Left lung (tissue), 10 donors: Measurements from ENCODE around the gene SLC16A6. TPM values are rescaled to one million over a fixed set of nuclear protein-coding genes. Genes with fewer than 3 reads are reported as not detected.

Experiments used
- ATAC-seq: fragments of 200-7000 bp; cut with Tn5 transposase; one replicate; pipeline ENCODE4 v1.9.1; 2020; ENCODE audit warnings: moderate library complexity
- DNase-seq, 4 donors: peaks; one replicate each; pipeline ENCODE4 v3.0.0-alpha.2; 2013 to 2020
- H3K27ac ChIP-seq, 2 donors: fragments of 200-600 bp; sonication (generic) in 1 of 2; one replicate each; pipeline versions ENCODE4 v1.5.0 to v1.8.0; 2020 to 2021
- H3K27me3 ChIP-seq, 2 donors: fragments of 200-600 bp; sonication (generic) in 1 of 2; one replicate each; pipeline versions ENCODE4 v1.5.0 to v1.8.0; 2020 to 2021
- H3K36me3 ChIP-seq, 2 donors: fragments of 200-600 bp; sonication (generic) in 1 of 2; one replicate each; pipeline versions ENCODE4 v1.5.0 to v1.8.0; 2020 to 2021
- H3K4me1 ChIP-seq, 2 donors: fragments of 200-600 bp; one replicate each; pipeline ENCODE4 v1.8.0; 2021
- H3K4me3 ChIP-seq, 2 donors: fragments of 200-600 bp; sonication (generic) in 1 of 2; one replicate each; pipeline versions ENCODE4 v1.5.0 to v1.8.0; 2020 to 2021; ENCODE audit warnings: mild to moderate bottlenecking in 1 of 2
- H3K9me3 ChIP-seq, 2 donors: fragments of 200-600 bp; sonication (generic) in 1 of 2; one replicate each; pipeline versions ENCODE4 v1.5.0 to v1.8.0; 2020 to 2021
- CTCF ChIP-seq, 2 donors: fragments of 200-600 bp; sonication (generic) in 1 of 2; IDR thresholded peaks; one replicate each; pipeline versions ENCODE4 v1.5.0 to v1.8.0; 2021; ENCODE audit warnings: antibody characterized with exemption in 2 of 2
- intact Hi-C, 2 donors: fragments of 100-400 bp; cut with DNase I; formaldehyde crosslinking; loops; one replicate each; pipeline versions ENCODE4 v1.11.2 to v1.14.2; 2022
- polyA plus RNA-seq, 6 donors: library from polyadenylated mRNA; unstranded; fragments of 120-200 nt; gene quantifications; one replicate each; pipeline ENCODE4 v1.2.1, GENCODE V29; 2013; ENCODE audit not compliant: insufficient read length in 6 of 6
- total RNA-seq, 2 donors: library from RNA; stranded (reverse); fragmentation: NEBNext Ultra II Directional; extraction: Animal tissue kit (Norgen Biotek cat#: 25700); gene quantifications; one replicate each; pipeline ENCODE4 v1.2.1, GENCODE V29; 2021
- donor health status: DM: no; HTN: yes; CAD: no.
- donor health status: DM: no; HTN: no; CAD: no.

SLC16A6 gene
- total and polyA plus RNA-seq, 8 donors, result 0.47 to 10.5 (median 0.87) TPM

- no peak for DNase-seq
- peaks cover 0 to 27% of the 10 kb centered on the region in 2 donors for H3K9me3 ChIP-seq
Observed at GRCh38 chr17:68327823-68328557, 37.1 kb upstream of the SLC16A6 start.

GRCh38 chr17:68326681-68327080 is 35.8 kb upstream of the SLC16A6 start:
- DNase-seq, result no peak
- H3K27me3 ChIP-seq, result no peaks in the 10 kb centered on the region
- no peak overlapping the region for H3K27ac ChIP-seq
- no peak for TF ChIP-seq CTCF (IDR thresholded peaks at IDR 0.05)
- ATAC-seq, result no peak
- intact Hi-C loops, result no loop called here
- no peaks in the 10 kb centered on the region for H3K4me1 ChIP-seq
- no peaks in the 10 kb centered on the region for H3K36me3 ChIP-seq
- H3K4me3 ChIP-seq, result no peak overlapping the region
- H3K9me3 ChIP-seq, result peaks cover 0 to 14% of the 10 kb centered on the region in 2 donors

More at GRCh38 chr17:68327823-68328557, 37.1 kb upstream of the SLC16A6 start:
- no peaks in the 10 kb centered on the region for H3K27me3 ChIP-seq
- no peaks in the 10 kb centered on the region for H3K4me1 ChIP-seq
- TF ChIP-seq CTCF (IDR thresholded peaks at IDR 0.05), result no peak
- no peaks in the 10 kb centered on the region for H3K36me3 ChIP-seq
- H3K4me3 ChIP-seq, result no peak overlapping the region
- intact Hi-C loops, result no loop called here
- H3K27ac ChIP-seq, result no peak overlapping the region
- no peak for ATAC-seq

- no peak for ATAC-seq
- no peaks in the 10 kb centered on the region for H3K4me1 ChIP-seq
- H3K4me3 ChIP-seq, result no peak overlapping the region
- DNase-seq, result no peak
- peaks cover 0 to 6% of the 10 kb centered on the region in 2 donors for H3K9me3 ChIP-seq
- intact Hi-C loops, result no loop called here
- no peaks in the 10 kb centered on the region for H3K27me3 ChIP-seq
- H3K36me3 ChIP-seq, result no peaks in the 10 kb centered on the region
- TF ChIP-seq CTCF (IDR thresholded peaks at IDR 0.05), result no peak
- no peak overlapping the region for H3K27ac ChIP-seq
Observed at GRCh38 chr17:68325961-68326360, 35.0 kb upstream of the SLC16A6 start.

- no peak for TF ChIP-seq CTCF (IDR thresholded peaks at IDR 0.05)
- no peak overlapping the region for H3K4me3 ChIP-seq
- intact Hi-C loops, result no loop called here
- no peaks in the 10 kb centered on the region for H3K27me3 ChIP-seq
- no peak for ATAC-seq
- DNase-seq, result no peak
- no peaks in the 10 kb centered on the region for H3K9me3 ChIP-seq
- no peaks in the 10 kb centered on the region for H3K36me3 ChIP-seq
- no peak overlapping the region for H3K27ac ChIP-seq
- H3K4me1 ChIP-seq, result peaks cover 0 to 2% of the 10 kb centered on the region in 2 donors
Observed at GRCh38 chr17:68324654-68325336, 33.9 kb upstream of the SLC16A6 start.

GRCh38 chr17:68324114-68324513 is 33.2 kb upstream of the SLC16A6 start:
- no peak overlapping the region for H3K4me3 ChIP-seq
- no peak for TF ChIP-seq CTCF (IDR thresholded peaks at IDR 0.05)
- DNase-seq (no peak), ATAC-seq (no peak)
- H3K36me3 ChIP-seq, result no peaks in the 10 kb centered on the region
- H3K4me1 ChIP-seq, result peaks cover 0 to 8% of the 10 kb centered on the region in 2 donors
- no peaks in the 10 kb centered on the region for H3K27me3 ChIP-seq
- H3K27ac ChIP-seq, result no peak overlapping the region
- intact Hi-C loops, result no loop called here
- no peaks in the 10 kb centered on the region for H3K9me3 ChIP-seq
